ENCODE results near the gene DHRS2. TPM values are rescaled to one million over a fixed set of nuclear protein-coding genes. Genes with fewer than 3 reads are reported as not detected.

Gene DHRS2
- total and polyA plus RNA-seq, 11 donors = 0.04 to 0.17 TPM; not detected in 9

GRCh38 chr14:23639048-23639890 is 3.1 kb downstream of the DHRS2 start:
- H3K27me3 ChIP-seq = no peaks in the 10 kb centered on the region
- no peak for TF ChIP-seq CTCF (IDR thresholded peaks at IDR 0.05)
- no peak for TF ChIP-seq POLR2A (IDR thresholded peaks at IDR 0.05)
- no peak for ATAC-seq
- no peaks in the 10 kb centered on the region for H3K36me3 ChIP-seq
- intact Hi-C loops (cut with DNase I) = no loop called here
- H3K4me1 ChIP-seq = peaks cover 0 to 6% (median 0%) of the 10 kb centered on the region in 12 donors
- H3K27ac ChIP-seq = no peak overlapping the region
- DNase-seq = no peak
- H3K4me3 ChIP-seq = no peak overlapping the region
- H3K9me3 ChIP-seq = peaks cover 0 to 12% (median 0%) of the 10 kb centered on the region in 12 donors
- 83 to 93% (median 91%) methylated on average over 11 to 21 of the region's 21 CpGs for WGBS, 4 donors

GRCh38 chr14:23639891-23640523 is 3.8 kb downstream of the DHRS2 start:
- DNase-seq = no peak
- TF ChIP-seq POLR2A (IDR thresholded peaks at IDR 0.05) (no peak), CTCF (IDR thresholded peaks at IDR 0.05) (no peak)
- H3K27me3 ChIP-seq = no peaks in the 10 kb centered on the region
- 79 to 88% (median 83%) methylated on average over 8 of the region's 8 CpGs for WGBS, 4 donors
- peaks cover 0 to 12% (median 0%) of the 10 kb centered on the region in 12 donors for H3K9me3 ChIP-seq
- peak overlapping the region in 1 of 12 donors; percentile 29 for H3K27ac ChIP-seq
- H3K4me3 ChIP-seq = no peak overlapping the region
- no peak for ATAC-seq
- no peaks in the 10 kb centered on the region for H3K36me3 ChIP-seq
- H3K4me1 ChIP-seq = peaks cover 0 to 6% (median 0%) of the 10 kb centered on the region in 12 donors
- intact Hi-C loops (cut with DNase I) = no loop called here

GRCh38 chr14:23640524-23641141 is 4.5 kb downstream of the DHRS2 start:
- no peak overlapping the region for H3K4me3 ChIP-seq
- WGBS, 4 donors = 47 to 57% (median 55%) methylated on average over 5 of the region's 5 CpGs
- DNase-seq (peak in 3 of 5 donors; percentile 27 to 41 (median 38)), ATAC-seq (peak in 3 of 4 donors; percentile 32 to 51 (median 50))
- intact Hi-C loops (cut with DNase I) = no loop called here
- TF ChIP-seq POLR2A (IDR thresholded peaks at IDR 0.05) = no peak
- TF ChIP-seq CTCF (IDR thresholded peaks at IDR 0.05) = no peak
- no peaks in the 10 kb centered on the region for H3K36me3 ChIP-seq
- H3K27ac ChIP-seq = peak overlapping the region in 1 of 12 donors; percentile 29
- H3K4me1 ChIP-seq = peaks cover 0 to 6% (median 0%) of the 10 kb centered on the region in 12 donors
- no peaks in the 10 kb centered on the region for H3K27me3 ChIP-seq
- H3K9me3 ChIP-seq = peaks cover 0 to 12% (median 0%) of the 10 kb centered on the region in 12 donors
